SK-N-SH (cell line): ENCODE measurements around the gene NRM. TPM values are rescaled to one million over a fixed set of nuclear protein-coding genes. Genes with fewer than 3 reads are reported as not detected.

Experiments
- CTCF ChIA-PET: fragments of 300-600, 350-600 bp; formaldehyde crosslinking; extraction: SDS; loops from one replicate; lab custom pipeline; 2021; lab: Yijun Ruan, JAX
- POLR2A ChIA-PET: fragments of 350-600 bp; sonication (Branson Sonifier 250); formaldehyde crosslinking; extraction: SDS; loops from one replicate; lab custom pipeline; 2020; ENCODE audit warnings: antibody characterized with exemption, inconsistent platforms; lab: Yijun Ruan, JAX
- DNase-seq: peaks from one replicate; pipeline ENCODE4 v3.0.0; 2012
- H2AFZ ChIP-seq: fragments of 200-600 bp; sonication (generic); 2 replicates; pipeline ENCODE4 v1.8.1; 2016; ENCODE audit warnings: antibody characterized with exemption, mild to moderate bottlenecking, low read depth
- H3F3A ChIP-seq: fragments of 200-600 bp; sonication (generic); replicated peaks from 2 replicates; pipeline ENCODE3; 2016; ENCODE audit warnings: antibody characterized with exemption, mild to moderate bottlenecking; ENCODE audit not compliant: insufficient read depth
- H3K27ac ChIP-seq, 2 experiments: fragments of 200-500 bp in 1 of 2; fragments of 200-600 bp in 1 of 2; sonication (Bioruptor generic) in 1 of 2; sonication (generic), shearing (Covaris generic) in 1 of 2; 2 replicates each; pipeline versions ENCODE4 v1.5.1 to v1.6.1; 2014 to 2016; ENCODE audit warnings: low read depth in 2 of 2, inconsistent platforms in 1 of 2, low read length in 1 of 2, mild to moderate bottlenecking in 1 of 2, mixed read lengths in 1 of 2
- H3K27me3 ChIP-seq: fragments of 200-600 bp; sonication (generic), shearing (Covaris generic); 2 replicates; pipeline ENCODE4 v1.6.1; 2016; ENCODE audit warnings: mixed run types; ENCODE audit not compliant: insufficient read depth
- H3K36me3 ChIP-seq, 2 experiments: fragments of 200-500 bp in 1 of 2; fragments of 200-600 bp in 1 of 2; sonication (Bioruptor generic) in 1 of 2; sonication (generic) in 1 of 2; replicated peaks in 1 of 2; 2 replicates each; pipeline versions ENCODE3 to v1.5.1; 2014 to 2016; ENCODE audit warnings: low read length in 1 of 2, mild to moderate bottlenecking in 1 of 2; ENCODE audit not compliant: insufficient read depth in 2 of 2, control insufficient read depth in 1 of 2
- H3K4me1 ChIP-seq, 2 experiments: fragments of 200-500 bp in 1 of 2; fragments of 200-600 bp in 1 of 2; sonication (Bioruptor generic) in 1 of 2; sonication (generic), shearing (Covaris generic) in 1 of 2; 2 replicates each; pipeline versions ENCODE4 v1.5.1 to v1.6.1; 2014 to 2016; ENCODE audit warnings: low read depth in 1 of 2, low read length in 1 of 2, mixed run types in 1 of 2; ENCODE audit not compliant: insufficient read depth in 2 of 2, control insufficient read depth in 1 of 2
- H3K4me2 ChIP-seq: fragments of 200-600 bp; sonication (generic), shearing (Covaris generic); 2 replicates; pipeline ENCODE4 v1.6.1; 2017; ENCODE audit warnings: mixed run types
- H3K4me3 ChIP-seq, 2 experiments: fragments of 200-500 bp in 1 of 2; fragments of 200-600 bp in 1 of 2; sonication (Bioruptor generic) in 1 of 2; sonication (generic), shearing (Covaris generic) in 1 of 2; 2 replicates each; pipeline versions ENCODE4 v1.5.1 to v1.8.1; 2014 to 2016; ENCODE audit warnings: low read depth in 2 of 2, inconsistent platforms in 1 of 2, low read length in 1 of 2, mild to moderate bottlenecking in 1 of 2, mixed read lengths in 1 of 2, moderate library complexity in 1 of 2
- H3K79me2 ChIP-seq: fragments of 200-600 bp; sonication (generic); 2 replicates; pipeline ENCODE4 v1.8.1; 2017; ENCODE audit warnings: mild to moderate bottlenecking; ENCODE audit not compliant: insufficient read depth
- H3K9ac ChIP-seq: fragments of 200-600 bp; sonication (generic); 2 replicates; pipeline ENCODE4 v1.6.1; 2017; ENCODE audit warnings: mixed run types
- H3K9me2 ChIP-seq: fragments of 200-600 bp; sonication (generic); 2 replicates; pipeline ENCODE4 v1.6.1; 2017; ENCODE audit warnings: mixed run types
- H3K9me3 ChIP-seq: fragments of 200-600 bp; sonication (generic); 2 replicates; pipeline ENCODE4 v1.6.1; 2017; ENCODE audit warnings: mixed run types, mild to moderate bottlenecking, moderate library complexity
- H4K20me1 ChIP-seq: fragments of 200-600 bp; sonication (generic); 2 replicates; pipeline ENCODE4 v1.6.1; 2017; ENCODE audit warnings: mild to moderate bottlenecking, mixed run types; ENCODE audit not compliant: insufficient read depth
- EZH2phosphoT487 ChIP-seq: fragments of 200-600 bp; sonication (generic); IDR thresholded peaks from 2 replicates; pipeline ENCODE4 v1.6.1; 2017; ENCODE audit warnings: low read depth, mixed run types, mild to moderate bottlenecking, antibody characterized with exemption, moderate library complexity, borderline replicate concordance
- FOXM1 ChIP-seq: IDR thresholded peaks from 2 replicates; pipeline ENCODE4 v1.4.0; 2012; ENCODE audit warnings: low read depth, mild to moderate bottlenecking
- MXI1 ChIP-seq: IDR thresholded peaks from 2 replicates; pipeline ENCODE4 v1.6.1; 2012; ENCODE audit warnings: mild to moderate bottlenecking, low read depth, low read length, improper control_type of control experiment
- POLR2AphosphoS5 ChIP-seq: IDR thresholded peaks from 2 replicates; pipeline ENCODE4 v1.6.1; 2012; ENCODE audit warnings: low read depth, low read length
- RCOR1 ChIP-seq: fragments of 150-350 bp; IDR thresholded peaks from 2 replicates; pipeline ENCODE4 v1.6.1; 2017; ENCODE audit warnings: antibody characterized with exemption, low read length
- TCF12 ChIP-seq: IDR thresholded peaks from 2 replicates; pipeline ENCODE4 v1.4.0; 2012
- TEAD4 ChIP-seq: IDR thresholded peaks from 2 replicates; pipeline ENCODE4 v1.4.0; 2012; ENCODE audit warnings: mild to moderate bottlenecking, borderline replicate concordance; ENCODE audit not compliant: insufficient read depth
- USF2 ChIP-seq: fragments of 150-350 bp; IDR thresholded peaks from 2 replicates; pipeline ENCODE4 v1.6.1; 2017; ENCODE audit warnings: antibody characterized with exemption, low read length, low read depth, borderline replicate concordance
- YY1 ChIP-seq: IDR thresholded peaks from 2 replicates; pipeline ENCODE4 v1.4.0; 2012; ENCODE audit warnings: low read depth, mild to moderate bottlenecking
- ZBTB33 ChIP-seq: IDR thresholded peaks from 2 replicates; pipeline ENCODE4 v1.4.0; 2012; ENCODE audit warnings: low read depth, borderline replicate concordance
- WGBS: methylation state at CpG from one replicate; pipeline ENCODE4 v1.1.6; 2017; ENCODE audit warnings: low lambda C conversion rate; 5-methylcytosine and 5-hydroxymethylcytosine counted together
- polyA plus RNA-seq, 3 experiments: library from polyadenylated mRNA; depleted of rRNA; stranded (reverse); fragments of >200 nt; gene quantifications; 2 replicates each; pipeline ENCODE4 v1.2.3, GENCODE V29; 2012
- TF ChIP-seq, protein P1 (sequence below): IDR thresholded peaks from 2 replicates; pipeline ENCODE4 v1.6.1; 2012; ENCODE audit warnings: mild to moderate bottlenecking, low read depth, low read length, moderate library complexity
- TF ChIP-seq, protein P2 (sequence below): fragments of 200-600 bp; sonication (generic); IDR thresholded peaks from 2 replicates; pipeline ENCODE4 v1.6.1; 2017; ENCODE audit warnings: antibody characterized with exemption, mild to moderate bottlenecking, moderate library complexity

Gene NRM
- polyA plus RNA-seq, 1 of the 3 experiments (the other 2 are of a cell fraction) = 26.8 TPM

GRCh38 chr6:30687659-30688431, 2.9 kb downstream of the NRM start:
- peaks cover 17 to 60% of the 10 kb centered on the region in 2 experiments; a peak in 2 of 4 replicates for H3K4me1 ChIP-seq
- WGBS = 13% methylated on average over 11 of the region's 22 CpGs

GRCh38 chr6:30686908-30687658, 3.7 kb downstream of the NRM start:
- Histone ChIP-seq H3K27me3 (no peaks in the 10 kb centered on the region), H3F3A (peaks cover 16% of the 10 kb centered on the region), H3K27ac (peak overlapping the region; percentile 93 to 97), H3K79me2 (peaks cover 84% of the 10 kb centered on the region), H3K4me3 (peak overlapping the region; percentile 74 to 77), H3K4me1 (peaks cover 17 to 66% of the 10 kb centered on the region in 2 experiments; a peak in 2 of 4 replicates), H3K9me3 (no peaks in the 10 kb centered on the region), H4K20me1 (no peaks in the 10 kb centered on the region; the same call in 1 of the 2 replicates), H3K9ac (peak overlapping the region; percentile 97), H2AFZ (peak overlapping the region; percentile 49), H3K4me2 (peak overlapping the region; percentile 98), H3K9me2 (no peaks in the 10 kb centered on the region), H3K36me3 (peaks cover 0 to 7% of the 10 kb centered on the region in 2 experiments)
- ChIA-PET POLR2A (interaction anchor here (0.9 to 1.9 kb wide), 5 partner anchors 30 to 72 kb away, joined by 3 to 10 read pairs (median 5); partner anchors contain the start of gene MDC1), CTCF (interaction anchor here (2.2 to 29.8 kb wide), 3 partner anchors 8 to 36 kb away, joined by 5 to 838 read pairs (median 56); partner anchors contain the start of genes FLOT1, MDC1 and TUBB)
- DNase-seq = peak; percentile 93
- WGBS = 3% methylated on average over 34 of the region's 52 CpGs
- TF ChIP-seq, protein P1, sequence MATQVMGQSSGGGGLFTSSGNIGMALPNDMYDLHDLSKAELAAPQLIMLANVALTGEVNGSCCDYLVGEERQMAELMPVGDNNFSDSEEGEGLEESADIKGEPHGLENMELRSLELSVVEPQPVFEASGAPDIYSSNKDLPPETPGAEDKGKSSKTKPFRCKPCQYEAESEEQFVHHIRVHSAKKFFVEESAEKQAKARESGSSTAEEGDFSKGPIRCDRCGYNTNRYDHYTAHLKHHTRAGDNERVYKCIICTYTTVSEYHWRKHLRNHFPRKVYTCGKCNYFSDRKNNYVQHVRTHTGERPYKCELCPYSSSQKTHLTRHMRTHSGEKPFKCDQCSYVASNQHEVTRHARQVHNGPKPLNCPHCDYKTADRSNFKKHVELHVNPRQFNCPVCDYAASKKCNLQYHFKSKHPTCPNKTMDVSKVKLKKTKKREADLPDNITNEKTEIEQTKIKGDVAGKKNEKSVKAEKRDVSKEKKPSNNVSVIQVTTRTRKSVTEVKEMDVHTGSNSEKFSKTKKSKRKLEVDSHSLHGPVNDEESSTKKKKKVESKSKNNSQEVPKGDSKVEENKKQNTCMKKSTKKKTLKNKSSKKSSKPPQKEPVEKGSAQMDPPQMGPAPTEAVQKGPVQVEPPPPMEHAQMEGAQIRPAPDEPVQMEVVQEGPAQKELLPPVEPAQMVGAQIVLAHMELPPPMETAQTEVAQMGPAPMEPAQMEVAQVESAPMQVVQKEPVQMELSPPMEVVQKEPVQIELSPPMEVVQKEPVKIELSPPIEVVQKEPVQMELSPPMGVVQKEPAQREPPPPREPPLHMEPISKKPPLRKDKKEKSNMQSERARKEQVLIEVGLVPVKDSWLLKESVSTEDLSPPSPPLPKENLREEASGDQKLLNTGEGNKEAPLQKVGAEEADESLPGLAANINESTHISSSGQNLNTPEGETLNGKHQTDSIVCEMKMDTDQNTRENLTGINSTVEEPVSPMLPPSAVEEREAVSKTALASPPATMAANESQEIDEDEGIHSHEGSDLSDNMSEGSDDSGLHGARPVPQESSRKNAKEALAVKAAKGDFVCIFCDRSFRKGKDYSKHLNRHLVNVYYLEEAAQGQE = 0 out of 2 replicates have a peak, but pooled peaks have one; percentile 48
- TF ChIP-seq EZH2phosphoT487 (no peak), FOXM1 (no peak), TEAD4 (no peak), TCF12 (peak; percentile 73), USF2 (no peak), ZBTB33 (0 out of 2 replicates have a peak, but pooled peaks have one; percentile 54), YY1 (no peak)

More at GRCh38 chr6:30687659-30688431, 2.9 kb downstream of the NRM start:
- POLR2A ChIA-PET = interaction anchor here (0.9 to 1.9 kb wide), 6 partner anchors 29 to 73 kb away, joined by 3 to 10 read pairs (median 4); partner anchors contain the start of genes MDC1 and MRPS18B
- peak overlapping the region; percentile 49 for H2AFZ ChIP-seq
- peak overlapping the region; percentile 98 for H3K4me2 ChIP-seq
- H3F3A ChIP-seq = peaks cover 9% of the 10 kb centered on the region
- peak overlapping the region; percentile 97 for H3K9ac ChIP-seq
- DNase-seq = peak; percentile 47
- H3K27me3 ChIP-seq = no peaks in the 10 kb centered on the region
- CTCF ChIA-PET = interaction anchor here (2.2 to 29.8 kb wide), 3 partner anchors 9 to 35 kb away, joined by 5 to 838 read pairs (median 56); partner anchors contain the start of genes FLOT1, MDC1 and TUBB
- H3K9me2 ChIP-seq = no peaks in the 10 kb centered on the region
- TF ChIP-seq MXI1 = peak; percentile 34
- peak; percentile 40; the same call in 1 of the 2 replicates for TF ChIP-seq POLR2AphosphoS5
- TF ChIP-seq RCOR1 = no peak
- TF ChIP-seq, protein P2, sequence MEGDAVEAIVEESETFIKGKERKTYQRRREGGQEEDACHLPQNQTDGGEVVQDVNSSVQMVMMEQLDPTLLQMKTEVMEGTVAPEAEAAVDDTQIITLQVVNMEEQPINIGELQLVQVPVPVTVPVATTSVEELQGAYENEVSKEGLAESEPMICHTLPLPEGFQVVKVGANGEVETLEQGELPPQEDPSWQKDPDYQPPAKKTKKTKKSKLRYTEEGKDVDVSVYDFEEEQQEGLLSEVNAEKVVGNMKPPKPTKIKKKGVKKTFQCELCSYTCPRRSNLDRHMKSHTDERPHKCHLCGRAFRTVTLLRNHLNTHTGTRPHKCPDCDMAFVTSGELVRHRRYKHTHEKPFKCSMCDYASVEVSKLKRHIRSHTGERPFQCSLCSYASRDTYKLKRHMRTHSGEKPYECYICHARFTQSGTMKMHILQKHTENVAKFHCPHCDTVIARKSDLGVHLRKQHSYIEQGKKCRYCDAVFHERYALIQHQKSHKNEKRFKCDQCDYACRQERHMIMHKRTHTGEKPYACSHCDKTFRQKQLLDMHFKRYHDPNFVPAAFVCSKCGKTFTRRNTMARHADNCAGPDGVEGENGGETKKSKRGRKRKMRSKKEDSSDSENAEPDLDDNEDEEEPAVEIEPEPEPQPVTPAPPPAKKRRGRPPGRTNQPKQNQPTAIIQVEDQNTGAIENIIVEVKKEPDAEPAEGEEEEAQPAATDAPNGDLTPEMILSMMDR = peak; percentile 27; the same call in 1 of the 2 replicates
- H4K20me1 ChIP-seq = no peaks in the 10 kb centered on the region; the same call in 1 of the 2 replicates
- H3K27ac ChIP-seq = peak overlapping the region; percentile 93 to 97
- no peaks in the 10 kb centered on the region for H3K9me3 ChIP-seq
- peaks cover 76% of the 10 kb centered on the region for H3K79me2 ChIP-seq
- peaks cover 0 to 7% of the 10 kb centered on the region in 2 experiments for H3K36me3 ChIP-seq
- peak overlapping the region; percentile 74 to 77 for H3K4me3 ChIP-seq
